Erythroblast (primary cell): Measurements from ENCODE around the gene WASF2.

Experiments used
- GATA1 ChIP-seq: IDR thresholded peaks from 2 replicates; pipeline ENCODE4 v1.6.1; 2011; ENCODE audit warnings: low read depth, mild to moderate bottlenecking, control low read depth, low read length, moderate library complexity
- POLR2A ChIP-seq: IDR thresholded peaks from 2 replicates; pipeline ENCODE4 v1.6.1; 2011; ENCODE audit warnings: mild to moderate bottlenecking, low read length

DNA sequence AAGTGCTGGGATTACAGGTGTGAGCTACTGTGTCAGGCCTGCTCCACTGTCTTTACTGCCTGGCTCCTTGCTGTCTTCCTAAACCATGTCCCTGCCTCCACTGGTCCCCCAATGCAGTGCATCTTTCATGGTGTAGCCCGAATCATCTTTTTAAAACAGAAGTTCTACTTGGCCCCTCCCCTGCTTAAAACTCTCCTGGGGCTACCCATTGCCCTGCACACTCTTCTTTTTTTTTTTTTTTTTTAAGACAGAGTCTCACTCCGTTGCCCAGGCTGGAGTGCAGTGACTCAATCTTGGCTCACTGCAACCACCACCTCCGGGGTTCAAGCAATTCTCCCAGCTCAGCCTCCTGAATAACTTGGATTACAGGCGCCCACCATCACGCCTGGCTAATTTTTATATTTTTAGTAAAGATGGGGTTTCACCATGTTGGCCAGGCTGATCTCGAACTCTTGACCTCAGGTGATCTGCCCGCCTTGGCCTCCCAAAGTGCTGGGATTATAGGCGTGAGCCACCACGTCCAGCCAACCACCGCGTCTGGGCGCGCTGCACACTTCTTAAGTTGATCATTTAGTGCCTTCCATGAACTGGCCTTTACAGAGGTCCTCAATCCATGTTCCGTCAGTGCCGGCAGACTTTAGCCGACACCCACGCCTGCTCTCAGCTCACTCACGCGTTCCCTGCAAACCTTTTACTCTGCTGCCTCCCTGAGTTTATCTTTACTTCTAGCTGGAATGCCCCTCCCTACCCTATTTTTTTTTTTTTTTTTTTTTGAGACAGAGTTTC lies 117.8 kb downstream of the WASF2 start:
- no peak for TF ChIP-seq POLR2A
- TF ChIP-seq GATA1: no peak
